HepG2 (cell line): ENCODE results near the gene MBTPS1. TPM values are rescaled to one million over a fixed set of nuclear protein-coding genes. Genes with fewer than 3 reads are reported as not detected.

Experiments
- AGO2 ChIP-seq: fragments of 200-400 bp; formaldehyde crosslinking; optimal IDR thresholded peaks from 2 replicates; pipeline ENCODE3; 2017; ENCODE audit warnings: mild to moderate bottlenecking, low read depth, low read length, moderate library complexity
- CBX1 ChIP-seq: IDR thresholded peaks from one replicate; pipeline ENCODE4 v1.6.1; 2016; ENCODE audit warnings: antibody characterized with exemption, low read depth
- CCAR2 ChIP-seq: fragments of 200-400 bp; formaldehyde crosslinking; optimal IDR thresholded peaks from 2 replicates; pipeline ENCODE3; 2018; ENCODE audit warnings: low read depth, mild to moderate bottlenecking, low read length, moderate library complexity
- HOXA9 ChIP-seq: sonication (generic); formaldehyde crosslinking; IDR thresholded peaks from 2 replicates; pipeline ENCODE4 v1.8.1; 2022; ENCODE audit warnings: missing genetic modification reagents, mild to moderate bottlenecking, moderate library complexity, borderline replicate concordance
- KDM2A ChIP-seq: sonication (generic); formaldehyde crosslinking; IDR thresholded peaks from 2 replicates; pipeline ENCODE4 v1.4.0; 2020; ENCODE audit warnings: low read depth, missing genetic modification reagents, borderline replicate concordance
- MBD4 ChIP-seq: IDR thresholded peaks from 2 replicates; pipeline ENCODE4 v1.6.1; 2012; ENCODE audit warnings: low read length, inconsistent platforms, borderline replicate concordance
- MTF2 ChIP-seq: sonication (generic); formaldehyde crosslinking; IDR thresholded peaks from 2 replicates; pipeline ENCODE4 v1.5.0; 2020; ENCODE audit warnings: missing genetic modification reagents, borderline replicate concordance
- NCOA5 ChIP-seq: sonication (generic); formaldehyde crosslinking; IDR thresholded peaks from 2 replicates; pipeline ENCODE4 v1.4.0; 2020; ENCODE audit warnings: missing genetic modification reagents
- PCBP1 ChIP-seq: fragments of 200-400 bp; formaldehyde crosslinking; IDR thresholded peaks from 2 replicates; pipeline ENCODE4 v1.6.1; 2017; ENCODE audit warnings: mild to moderate bottlenecking, low read depth, low read length, borderline replicate concordance
- PITX1 ChIP-seq: sonication (generic); formaldehyde crosslinking; IDR thresholded peaks from 2 replicates; pipeline ENCODE4 v1.5.1; 2020; ENCODE audit warnings: mild to moderate bottlenecking, missing genetic modification reagents
- SIN3B ChIP-seq: fragments of 150-350 bp; IDR thresholded peaks from 2 replicates; pipeline ENCODE4 v1.6.1; 2014; ENCODE audit warnings: low read length
- STAG1 ChIP-seq: sonication (generic); formaldehyde crosslinking; IDR thresholded peaks from 2 replicates; pipeline ENCODE4 v1.4.0; 2020; ENCODE audit warnings: missing genetic modification reagents
- SUZ12 ChIP-seq: fragments of 150-350 bp; IDR thresholded peaks from 2 replicates; pipeline ENCODE4 v1.6.1; 2014; ENCODE audit warnings: low read depth, low read length
- TP53 ChIP-seq: sonication (generic); formaldehyde crosslinking; conservative IDR thresholded peaks from 2 replicates; pipeline ENCODE4 v1.4.0; 2020; ENCODE audit warnings: missing genetic modification reagents
- ZBTB8A ChIP-seq: sonication (generic); formaldehyde crosslinking; IDR thresholded peaks from 2 replicates; pipeline ENCODE4 v1.4.0; 2020; ENCODE audit warnings: mild to moderate bottlenecking, low read depth, missing genetic modification reagents, borderline replicate concordance
- ZNF484 ChIP-seq: sonication (generic); formaldehyde crosslinking; IDR thresholded peaks from 2 replicates; pipeline ENCODE4 v1.5.1; 2020; ENCODE audit warnings: mild to moderate bottlenecking, low read depth, missing genetic modification reagents, borderline replicate concordance
- ZNF546 ChIP-seq: sonication (generic); formaldehyde crosslinking; conservative IDR thresholded peaks from 2 replicates; pipeline ENCODE4 v1.8.1; 2023; ENCODE audit warnings: mild to moderate bottlenecking, missing genetic modification reagents
- ZNF563 ChIP-seq: sonication (generic); formaldehyde crosslinking; IDR thresholded peaks from 2 replicates; pipeline ENCODE4 v1.8.0; 2022; ENCODE audit warnings: mild to moderate bottlenecking, moderate library complexity, missing genetic modification reagents
- ZNF678 ChIP-seq: sonication (generic); formaldehyde crosslinking; IDR thresholded peaks from 2 replicates; pipeline ENCODE4 v1.4.0; 2020; ENCODE audit warnings: mild to moderate bottlenecking, missing genetic modification reagents
- polyA plus RNA-seq, 8 experiments: library from polyadenylated mRNA; depleted of rRNA in 3 of 8; stranded (reverse) in 7 of 8; unstranded in 1 of 8; fragments of >200 nt; fragmentation: Illumina TruSeq in 4 of 8; extraction: Trizol in 4 of 8; gene quantifications; 2 replicates each; pipeline versions ENCODE4 v1.2.1 to v1.2.3, GENCODE V29; 2011 to 2016; ENCODE audit warnings: low read depth in 4 of 8, missing spikeins in 1 of 8, mixed read lengths in 1 of 8; ENCODE audit not compliant: insufficient read depth in 1 of 8
- total RNA-seq, 5 experiments: library from RNA; depleted of rRNA; stranded (reverse); fragments of >200 nt; fragmentation: Illumina TruSeq; extraction: Trizol; gene quantifications; 2 replicates each; pipeline ENCODE4 v1.2.3, GENCODE V29; 2016; ENCODE audit warnings: low read depth in 1 of 5
- TF ChIP-seq, protein P1 (sequence below): sonication (generic); formaldehyde crosslinking; IDR thresholded peaks from 2 replicates; pipeline ENCODE4 v1.4.0; 2020; ENCODE audit warnings: mild to moderate bottlenecking, missing genetic modification reagents
- TF ChIP-seq, protein P2 (sequence below): sonication (generic); formaldehyde crosslinking; IDR thresholded peaks from 2 replicates; pipeline ENCODE4 v1.5.1; 2020; ENCODE audit warnings: missing genetic modification reagents, mild to moderate bottlenecking, borderline replicate concordance
- TF ChIP-seq, protein P3 (sequence below): sonication (generic); formaldehyde crosslinking; conservative IDR thresholded peaks from 2 replicates; pipeline ENCODE4 v1.4.0; 2020; ENCODE audit warnings: missing genetic modification reagents
- TF ChIP-seq, protein P4 (sequence below): sonication (generic); formaldehyde crosslinking; IDR thresholded peaks from 2 replicates; pipeline ENCODE4 v1.8.0; 2022; ENCODE audit warnings: mild to moderate bottlenecking, missing genetic modification reagents, borderline replicate concordance

Gene MBTPS1
- total and polyA plus RNA-seq, 2 of the 13 experiments (the other 11 are each of a cell fraction or from before 2014, with no cell fraction given) = 56.7 to 91.3 TPM

DNA sequence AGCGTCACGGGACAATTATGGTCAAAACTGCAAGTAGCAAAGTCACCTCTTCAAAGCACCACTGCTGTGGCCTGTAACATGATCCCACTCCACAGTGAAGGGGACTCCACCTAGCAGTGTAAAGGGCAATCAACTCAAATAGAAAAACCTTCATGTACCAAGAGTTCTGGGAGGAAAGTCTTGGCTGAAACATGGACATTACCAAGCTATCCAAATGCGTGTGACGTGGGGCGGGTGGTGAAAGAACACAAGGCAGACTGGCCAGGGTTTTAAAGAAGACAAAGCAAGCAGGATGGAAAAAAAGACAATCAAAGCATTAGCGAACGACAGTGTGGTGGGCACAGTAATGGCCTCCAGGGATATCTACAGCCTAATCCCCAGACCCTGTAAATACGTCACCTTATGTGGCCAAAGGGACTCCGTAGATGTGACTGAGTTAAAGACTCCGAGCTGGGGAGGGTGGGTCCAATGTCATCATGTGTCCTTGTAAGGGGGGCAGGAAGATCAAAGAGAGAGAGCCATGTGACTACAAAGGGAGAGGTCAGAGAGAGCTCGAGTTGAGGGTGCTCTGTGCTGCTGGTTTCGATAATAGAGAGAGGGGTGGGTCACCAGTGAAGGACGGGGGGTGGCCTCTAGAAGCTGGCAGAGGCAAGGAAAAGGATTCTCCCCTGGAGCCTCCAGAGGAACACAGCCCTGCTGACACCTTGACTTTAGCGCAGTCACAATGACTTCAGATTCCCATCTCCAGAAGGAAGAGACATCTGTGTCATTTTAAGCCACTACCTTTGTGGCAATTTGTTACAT is 22.3 kb upstream of the MBTPS1 start (continued):
- no peak for TF ChIP-seq AGO2
- TF ChIP-seq ZBTB8A (CRISPR knock-in tag) = no peak
- TF ChIP-seq KDM2A (CRISPR knock-in tag) = 0 out of 2 replicates have a peak, but pooled peaks have one; percentile 62
- TF ChIP-seq SIN3B = no peak
- TF ChIP-seq, protein P1, sequence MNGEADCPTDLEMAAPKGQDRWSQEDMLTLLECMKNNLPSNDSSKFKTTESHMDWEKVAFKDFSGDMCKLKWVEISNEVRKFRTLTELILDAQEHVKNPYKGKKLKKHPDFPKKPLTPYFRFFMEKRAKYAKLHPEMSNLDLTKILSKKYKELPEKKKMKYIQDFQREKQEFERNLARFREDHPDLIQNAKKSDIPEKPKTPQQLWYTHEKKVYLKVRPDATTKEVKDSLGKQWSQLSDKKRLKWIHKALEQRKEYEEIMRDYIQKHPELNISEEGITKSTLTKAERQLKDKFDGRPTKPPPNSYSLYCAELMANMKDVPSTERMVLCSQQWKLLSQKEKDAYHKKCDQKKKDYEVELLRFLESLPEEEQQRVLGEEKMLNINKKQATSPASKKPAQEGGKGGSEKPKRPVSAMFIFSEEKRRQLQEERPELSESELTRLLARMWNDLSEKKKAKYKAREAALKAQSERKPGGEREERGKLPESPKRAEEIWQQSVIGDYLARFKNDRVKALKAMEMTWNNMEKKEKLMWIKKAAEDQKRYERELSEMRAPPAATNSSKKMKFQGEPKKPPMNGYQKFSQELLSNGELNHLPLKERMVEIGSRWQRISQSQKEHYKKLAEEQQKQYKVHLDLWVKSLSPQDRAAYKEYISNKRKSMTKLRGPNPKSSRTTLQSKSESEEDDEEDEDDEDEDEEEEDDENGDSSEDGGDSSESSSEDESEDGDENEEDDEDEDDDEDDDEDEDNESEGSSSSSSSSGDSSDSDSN (CRISPR knock-in tag) = 0 out of 2 replicates have a peak, but pooled peaks have one; percentile 13
- no peak for TF ChIP-seq ZNF484 (CRISPR knock-in tag)
- no peak for TF ChIP-seq CBX1
- TF ChIP-seq SUZ12 = no peak
- TF ChIP-seq MTF2 (CRISPR knock-in tag) = no peak
- TF ChIP-seq ZNF678 (CRISPR knock-in tag) = no peak
- no peak for TF ChIP-seq CCAR2
- TF ChIP-seq STAG1 (CRISPR knock-in tag) = no peak
- no peak for TF ChIP-seq HOXA9 (CRISPR knock-in tag)
- TF ChIP-seq, protein P2, sequence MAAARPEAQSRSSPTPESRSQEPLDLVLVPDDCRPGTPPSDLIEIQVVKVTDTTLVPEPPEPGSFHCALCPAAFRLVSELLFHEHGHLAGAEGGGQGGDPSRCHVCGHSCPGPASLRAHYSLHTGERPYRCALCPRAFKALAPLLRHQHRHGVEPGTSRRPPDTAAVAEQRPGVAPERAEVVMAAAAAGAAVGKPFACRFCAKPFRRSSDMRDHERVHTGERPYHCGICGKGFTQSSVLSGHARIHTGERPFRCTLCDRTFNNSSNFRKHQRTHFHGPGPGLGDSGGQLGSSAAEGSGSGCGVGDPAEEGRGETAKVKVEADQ (CRISPR knock-in tag) = 0 out of 2 replicates have a peak, but pooled peaks have one; percentile 26
- TF ChIP-seq, protein P3, sequence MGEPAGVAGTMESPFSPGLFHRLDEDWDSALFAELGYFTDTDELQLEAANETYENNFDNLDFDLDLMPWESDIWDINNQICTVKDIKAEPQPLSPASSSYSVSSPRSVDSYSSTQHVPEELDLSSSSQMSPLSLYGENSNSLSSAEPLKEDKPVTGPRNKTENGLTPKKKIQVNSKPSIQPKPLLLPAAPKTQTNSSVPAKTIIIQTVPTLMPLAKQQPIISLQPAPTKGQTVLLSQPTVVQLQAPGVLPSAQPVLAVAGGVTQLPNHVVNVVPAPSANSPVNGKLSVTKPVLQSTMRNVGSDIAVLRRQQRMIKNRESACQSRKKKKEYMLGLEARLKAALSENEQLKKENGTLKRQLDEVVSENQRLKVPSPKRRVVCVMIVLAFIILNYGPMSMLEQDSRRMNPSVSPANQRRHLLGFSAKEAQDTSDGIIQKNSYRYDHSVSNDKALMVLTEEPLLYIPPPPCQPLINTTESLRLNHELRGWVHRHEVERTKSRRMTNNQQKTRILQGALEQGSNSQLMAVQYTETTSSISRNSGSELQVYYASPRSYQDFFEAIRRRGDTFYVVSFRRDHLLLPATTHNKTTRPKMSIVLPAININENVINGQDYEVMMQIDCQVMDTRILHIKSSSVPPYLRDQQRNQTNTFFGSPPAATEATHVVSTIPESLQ (CRISPR knock-in tag) = no peak
- TF ChIP-seq TP53 (CRISPR knock-in tag) = peak; percentile 76; the same call in 1 of the 2 replicates
- no peak for TF ChIP-seq MBD4
- TF ChIP-seq, protein P4, sequence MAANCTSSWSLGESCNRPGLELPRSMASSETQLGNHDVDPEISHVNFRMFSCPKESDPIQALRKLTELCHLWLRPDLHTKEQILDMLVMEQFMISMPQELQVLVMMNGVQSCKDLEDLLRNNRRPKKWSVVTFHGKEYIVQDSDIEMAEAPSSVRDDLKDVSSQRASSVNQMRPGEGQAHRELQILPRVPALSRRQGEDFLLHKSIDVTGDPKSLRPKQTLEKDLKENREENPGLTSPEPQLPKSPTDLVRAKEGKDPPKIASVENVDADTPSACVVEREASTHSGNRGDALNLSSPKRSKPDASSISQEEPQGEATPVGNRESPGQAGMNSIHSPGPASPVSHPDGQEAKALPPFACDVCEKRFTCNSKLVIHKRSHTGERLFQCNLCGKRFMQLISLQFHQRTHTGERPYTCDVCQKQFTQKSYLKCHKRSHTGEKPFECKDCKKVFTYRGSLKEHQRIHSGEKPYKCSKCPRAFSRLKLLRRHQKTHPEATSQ (CRISPR knock-in tag) = 0 out of 2 replicates have a peak, but pooled peaks have one; percentile 50
- no peak for TF ChIP-seq ZNF563 (CRISPR knock-in tag)
- TF ChIP-seq PCBP1 = no peak
- TF ChIP-seq NCOA5 = no peak
- peak; percentile 92 for TF ChIP-seq PITX1 (CRISPR knock-in tag)
- TF ChIP-seq ZNF546 = no peak
